Lung (tissue), 12 donors: ENCODE data around the gene EPHB6. TPM values are rescaled to one million over a fixed set of nuclear protein-coding genes. Genes with fewer than 3 reads are reported as not detected.

Experiments
- ATAC-seq: fragments of 200-7000 bp; cut with Tn5 transposase; one replicate; pipeline ENCODE4 v1.9.1; 2020; ENCODE audit warnings: moderate number of reproducible peaks; ENCODE audit not compliant: insufficient read depth, low FRiP score
- DNase-seq, 3 donors: peaks; one replicate each; pipeline ENCODE4 v3.0.0-alpha.2; 2013 to 2017
- H3K27ac ChIP-seq, 2 donors: one replicate each; pipeline ENCODE4 v1.5.1; 2013; ENCODE audit warnings: mild to moderate bottlenecking in 2 of 2, moderate library complexity in 2 of 2, control low read depth in 1 of 2, inconsistent platforms in 1 of 2, low read depth in 1 of 2, low read length in 1 of 2
- H3K27me3 ChIP-seq, 3 donors: one replicate each; pipeline ENCODE4 v1.5.1; 2013; ENCODE audit warnings: low read length in 2 of 3; ENCODE audit not compliant: control insufficient read depth in 3 of 3, insufficient read depth in 3 of 3
- H3K36me3 ChIP-seq, 4 donors: one replicate each; pipeline ENCODE4 v1.5.1; 2013; ENCODE audit warnings: low read length in 4 of 4, mild to moderate bottlenecking in 1 of 4, moderate library complexity in 1 of 4; ENCODE audit not compliant: control insufficient read depth in 4 of 4, insufficient read depth in 4 of 4
- H3K4me1 ChIP-seq, 5 donors: one replicate each; pipeline ENCODE4 v1.5.1; 2013; ENCODE audit warnings: low read length in 5 of 5, mild to moderate bottlenecking in 2 of 5, moderate library complexity in 1 of 5; ENCODE audit not compliant: control insufficient read depth in 5 of 5, insufficient read depth in 5 of 5
- H3K4me3 ChIP-seq: one replicate; pipeline ENCODE4 v1.5.1; 2013; ENCODE audit warnings: mild to moderate bottlenecking, control low read depth, moderate library complexity
- H3K9ac ChIP-seq, 2 donors: one replicate each; pipeline ENCODE4 v1.5.1; 2013; ENCODE audit warnings: low read length in 2 of 2, control low read depth in 1 of 2; ENCODE audit not compliant: insufficient read depth in 1 of 2
- H3K9me3 ChIP-seq, 4 donors: one replicate each; pipeline ENCODE4 v1.5.1; 2013; ENCODE audit warnings: low read length in 3 of 4, mild to moderate bottlenecking in 1 of 4, moderate library complexity in 1 of 4; ENCODE audit not compliant: control insufficient read depth in 4 of 4, insufficient read depth in 3 of 4
- CTCF ChIP-seq: IDR thresholded peaks from 2 replicates; pipeline ENCODE4 v1.5.1; 2012; ENCODE audit warnings: mild to moderate bottlenecking; ENCODE audit errors: control extremely low read depth, extremely low read depth
- WGBS, 2 donors: extraction: QIAGEN DNeasy Blood & Tissue Kit; methylation state at CpG; one replicate each; pipeline ENCODE4 v1.1.7; 2013; 5-methylcytosine and 5-hydroxymethylcytosine counted together
- polyA plus RNA-seq, 2 donors: library from polyadenylated mRNA; stranded (reverse); fragments of 200-250 nt; gene quantifications; one replicate each; pipeline ENCODE4 v1.2.1, GENCODE V29; 2013
- total RNA-seq, 2 donors: library from RNA; depleted of rRNA in 1 of 2; stranded (reverse); fragments of >200 nt in 1 of 2; gene quantifications; one replicate each; pipeline ENCODE4 v1.2.1, GENCODE V29; 2014 to 2021
- donor health status: control.
- donor health status: control.
- donor health status: Bipolar disorder and iron deficiency.
- donor health status: healthy.
- donor health status: DM: yes; HTN: yes; CAD: no.

EPHB6 gene
- total and polyA plus RNA-seq, 4 donors, result 3.2 to 18.8 (median 13.5) TPM

GRCh38 chr7:142864980-142865747, 10.3 kb downstream of the EPHB6 start:
- DNase-seq (peak in 2 of 3 donors; percentile 14 to 38), ATAC-seq (no peak)
- no peak overlapping the region for H3K27ac ChIP-seq
- no peaks in the 10 kb centered on the region for H3K9me3 ChIP-seq
- no peak for TF ChIP-seq CTCF
- H3K27me3 ChIP-seq, result peaks cover 0 to 3% (median 0%) of the 10 kb centered on the region in 3 donors
- no peak overlapping the region for H3K9ac ChIP-seq
- H3K4me3 ChIP-seq, result no peak overlapping the region
- WGBS, 2 donors, result 56 to 68% methylated on average over 14 of the region's 14 CpGs
- H3K4me1 ChIP-seq, result peaks cover 0 to 11% (median 0%) of the 10 kb centered on the region in 5 donors
- H3K36me3 ChIP-seq, result peaks cover 0 to 9% (median 8%) of the 10 kb centered on the region in 4 donors

GRCh38 chr7:142865766-142866165, 10.9 kb downstream of the EPHB6 start:
- Histone ChIP-seq H3K27ac (no peak overlapping the region), H3K4me1 (peaks cover 0 to 9% (median 0%) of the 10 kb centered on the region in 5 donors), H3K9me3 (no peaks in the 10 kb centered on the region), H3K27me3 (peaks cover 0 to 3% (median 0%) of the 10 kb centered on the region in 3 donors), H3K9ac (no peak overlapping the region), H3K4me3 (no peak overlapping the region), H3K36me3 (peaks cover 0 to 11% (median 8%) of the 10 kb centered on the region in 4 donors)
- no peak for TF ChIP-seq CTCF
- no peak for DNase-seq
- 38 to 45% methylated on average over 13 of the region's 13 CpGs for WGBS, 2 donors
- no peak for ATAC-seq

- TF ChIP-seq CTCF, result no peak
- Histone ChIP-seq H3K27ac (no peak overlapping the region), H3K27me3 (peaks cover 0 to 3% (median 0%) of the 10 kb centered on the region in 3 donors), H3K9me3 (no peaks in the 10 kb centered on the region), H3K4me3 (no peak overlapping the region), H3K36me3 (peaks cover 0 to 7% (median 5%) of the 10 kb centered on the region in 4 donors), H3K4me1 (peaks cover 0 to 9% (median 0%) of the 10 kb centered on the region in 5 donors), H3K9ac (no peak overlapping the region)
- peak in 2 of 3 donors; percentile 22 for DNase-seq
- ATAC-seq, result peak; percentile 67
- WGBS, 2 donors, result 75 to 85% methylated on average over 18 of the region's 18 CpGs
Observed at GRCh38 chr7:142866361-142867096, 11.7 kb downstream of the EPHB6 start.
